GM12892 (cell line): ENCODE data around the gene CACNA1C.

Experiments used
- POLR2A ChIP-seq: IDR thresholded peaks from 2 replicates; pipeline ENCODE4 v1.6.1; 2011; ENCODE audit warnings: low read depth, low read length, control low read depth
- POLR2AphosphoS5 ChIP-seq: IDR thresholded peaks from 2 replicates; pipeline ENCODE4 v1.6.1; 2011; ENCODE audit warnings: low read depth, low read length, control low read depth
- TAF1 ChIP-seq: IDR thresholded peaks from 2 replicates; pipeline ENCODE4 v1.6.1; 2011; ENCODE audit warnings: low read depth, mild to moderate bottlenecking, control low read depth, low read length, borderline replicate concordance

- TF ChIP-seq POLR2A (no peak), POLR2AphosphoS5 (no peak), TAF1 (no peak)
These were observed 336.4 kb downstream of the CACNA1C start for GRCh38 chr12:2389079-2389790.
